GM12872 (cell line): Measurements from ENCODE around the gene FXYD5.

ENCODE experiments used
- CTCF ChIP-seq: IDR thresholded peaks from 3 replicates; pipeline ENCODE4 v1.5.1; 2011; ENCODE audit warnings: low read depth, mild to moderate bottlenecking, low read length, moderate library complexity; ENCODE audit not compliant: insufficient read depth

FXYD5 gene

GRCh38 chr19:35166100-35167063 is 11.8 kb downstream of the FXYD5 start:
- no peak for TF ChIP-seq CTCF

- TF ChIP-seq CTCF: no peak
These were observed 12.9 kb downstream of the FXYD5 start for GRCh38 chr19:35167251-35168119.

- no peak for TF ChIP-seq CTCF
These were observed 13.7 kb downstream of the FXYD5 start for GRCh38 chr19:35168196-35168595.

GRCh38 chr19:35169221-35169995 is 14.9 kb downstream of the FXYD5 start:
- no peak for TF ChIP-seq CTCF

- no peak for TF ChIP-seq CTCF
These were observed 16.0 kb downstream of the FXYD5 start for GRCh38 chr19:35170359-35171061.

GRCh38 chr19:35171730-35172129 is 17.2 kb downstream of the FXYD5 start:
- no peak for TF ChIP-seq CTCF
